Central memory CD8-positive, alpha-beta T cell (primary cell): ENCODE results near the gene IFT122.
A peak's percentile ranks its signal among the peaks of the same experiment; 100 is the strongest.

Experiments used
- ATAC-seq: fragments of 150-1000 bp; cut with Tn5 transposase; replicated peaks from 2 replicates; pipeline ENCODE4 v1.10.0; 2022; ENCODE audit warnings: mild to moderate bottlenecking, moderate FRiP score, moderate number of reproducible peaks; ENCODE audit not compliant: poor library complexity, severe bottlenecking; ENCODE audit errors: extremely low read depth
- DNase-seq, 2 donors: peaks; one replicate each; pipeline ENCODE4 v3.0.0; 2021; ENCODE audit warnings: low spot score in 2 of 2
- H3K27ac Mint-ChIP-seq: one replicate; pipeline ENCODE4 v1.8.0; 2022; ENCODE audit warnings: low read depth, mild to moderate bottlenecking, moderate library complexity, mixed read lengths
- H3K27me3 Mint-ChIP-seq: one replicate; pipeline ENCODE4 v1.8.0; 2022; ENCODE audit warnings: mixed read lengths
- H3K36me3 Mint-ChIP-seq: one replicate; pipeline ENCODE4 v1.8.0; 2022; ENCODE audit warnings: mild to moderate bottlenecking, moderate library complexity, mixed read lengths; ENCODE audit not compliant: insufficient read depth
- H3K4me1 Mint-ChIP-seq: one replicate; pipeline ENCODE4 v1.8.0; 2022; ENCODE audit warnings: mixed read lengths
- H3K4me3 Mint-ChIP-seq: one replicate; pipeline ENCODE4 v1.8.0; 2022; ENCODE audit warnings: mild to moderate bottlenecking, moderate library complexity, mixed read lengths
- H3K9me3 Mint-ChIP-seq: one replicate; pipeline ENCODE4 v1.8.0; 2022; ENCODE audit warnings: mixed read lengths

IFT122 gene

DNA sequence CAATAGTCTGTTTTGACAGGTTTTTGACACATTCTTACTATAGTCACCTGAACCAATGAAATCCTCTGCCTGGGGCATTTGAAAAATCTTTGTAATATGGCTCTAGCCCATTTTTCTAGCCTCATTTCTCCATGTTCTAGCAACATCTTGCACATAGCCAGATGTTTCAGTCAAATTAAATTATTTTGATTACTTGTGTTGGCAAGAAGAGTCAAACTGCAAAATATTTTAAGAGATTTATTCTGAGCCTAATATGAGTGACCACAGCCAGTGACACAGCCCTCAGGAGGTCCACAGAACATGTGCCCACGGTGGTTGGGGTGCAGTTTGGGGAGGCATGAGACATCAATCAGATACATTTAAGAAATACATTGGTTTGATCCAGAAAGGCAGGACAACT, 6.9 kb downstream of the IFT122 start:
- H3K36me3 Mint-ChIP-seq = no peaks in the 10 kb centered on the region
- H3K27me3 Mint-ChIP-seq = no peaks in the 10 kb centered on the region
- H3K4me3 Mint-ChIP-seq = no peak overlapping the region

DNA sequence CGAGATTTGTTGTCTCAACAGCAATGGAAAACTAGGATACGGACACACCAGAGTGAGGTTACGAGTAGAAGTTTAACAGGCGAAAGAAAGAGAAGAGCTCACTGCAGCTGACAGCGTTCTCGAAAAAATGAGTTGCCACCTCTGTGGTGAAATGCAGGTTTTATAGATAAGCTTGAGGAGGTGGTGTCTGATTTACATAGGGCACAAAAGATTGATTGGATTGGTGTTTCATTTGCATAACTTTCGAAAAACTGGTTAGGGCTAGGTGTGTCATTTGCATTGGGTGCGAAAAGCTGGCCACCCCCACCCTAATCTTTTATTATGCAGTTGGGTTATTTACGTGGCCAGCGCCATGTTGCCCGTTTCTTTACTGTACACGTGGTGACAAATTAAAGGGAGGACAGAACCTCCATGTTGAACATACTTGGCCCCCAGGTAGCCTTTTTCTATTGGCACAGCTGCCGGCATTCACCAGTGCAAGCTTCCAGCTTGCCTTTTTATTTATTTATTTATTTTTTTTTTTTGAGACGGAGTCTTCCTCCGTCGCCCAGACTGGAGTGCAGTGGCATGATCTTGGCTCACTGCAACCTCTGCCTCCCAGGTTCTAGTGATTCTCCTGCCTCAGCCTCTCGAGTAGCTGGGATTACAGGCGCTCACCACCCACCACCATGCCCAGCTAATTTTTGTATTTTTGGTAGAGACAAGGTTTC, 8.3 kb downstream of the IFT122 start:
- Mint-ChIP-seq H3K27me3 (no peaks in the 10 kb centered on the region), H3K36me3 (no peaks in the 10 kb centered on the region), H3K27ac (no peak overlapping the region), H3K4me1 (peaks cover 6% of the 10 kb centered on the region), H3K4me3 (no peak overlapping the region), H3K9me3 (no peaks in the 10 kb centered on the region)
- ATAC-seq = no peak
- no peak for DNase-seq

More for the DNA sequence above, 6.9 kb downstream of the IFT122 start:
- ATAC-seq (no peak), DNase-seq (no peak)
- Mint-ChIP-seq H3K27ac (no peak overlapping the region), H3K4me1 (peaks cover 16% of the 10 kb centered on the region), H3K9me3 (no peaks in the 10 kb centered on the region)

DNA sequence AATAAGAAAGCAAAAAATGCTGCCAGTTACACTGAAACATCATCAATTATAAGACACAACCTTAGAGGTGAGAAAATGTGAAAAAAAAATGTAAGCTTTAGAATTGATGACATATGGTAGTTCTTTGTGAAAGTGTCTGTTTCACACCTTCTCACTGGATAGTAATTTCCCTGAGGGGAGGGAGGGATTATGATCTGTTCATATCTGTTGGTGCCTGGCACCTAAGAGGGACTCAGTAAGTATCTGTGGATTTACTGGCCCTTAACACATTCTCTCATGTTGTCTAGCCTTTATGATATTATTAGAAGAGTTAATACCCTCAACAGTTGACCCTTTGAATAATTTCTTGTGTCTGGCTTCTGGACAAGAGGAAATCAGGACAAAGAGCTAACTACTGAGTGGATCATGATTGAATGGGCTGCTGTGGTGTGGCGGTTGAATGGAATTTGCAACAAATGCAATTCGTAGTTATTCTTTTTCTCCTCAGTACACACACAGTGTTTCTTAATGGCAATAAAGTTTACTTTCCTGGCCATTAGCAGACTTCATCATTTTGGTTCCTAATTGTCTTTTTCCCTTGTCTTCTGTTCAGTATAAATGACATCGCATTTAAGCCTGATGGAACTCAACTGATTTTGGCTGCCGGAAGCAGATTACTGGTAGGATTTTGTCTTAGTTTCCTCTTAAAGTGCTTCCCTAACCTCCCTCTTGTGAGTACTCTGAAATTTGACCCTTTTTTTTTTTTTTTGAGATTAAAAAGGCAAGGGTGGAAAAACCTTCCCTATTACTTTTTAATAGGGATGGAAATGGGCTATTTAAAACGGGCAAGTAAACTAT, 9.5 kb downstream of the IFT122 start:
- Mint-ChIP-seq H3K9me3 (no peaks in the 10 kb centered on the region), H3K4me3 (no peak overlapping the region), H3K27ac (no peak overlapping the region), H3K27me3 (no peaks in the 10 kb centered on the region), H3K4me1 (no peaks in the 10 kb centered on the region), H3K36me3 (no peaks in the 10 kb centered on the region)
- no peak for DNase-seq
- no peak for ATAC-seq

- no peak for ATAC-seq
- no peaks in the 10 kb centered on the region for H3K4me1 Mint-ChIP-seq
- H3K9me3 Mint-ChIP-seq = no peaks in the 10 kb centered on the region
- H3K27ac Mint-ChIP-seq = no peak overlapping the region
- H3K27me3 Mint-ChIP-seq = no peaks in the 10 kb centered on the region
- H3K36me3 Mint-ChIP-seq = no peaks in the 10 kb centered on the region
- H3K4me3 Mint-ChIP-seq = no peak overlapping the region
- DNase-seq = no peak
Measured at GRCh38 chr3:129453732-129454131, 13.7 kb downstream of the IFT122 start.

DNA sequence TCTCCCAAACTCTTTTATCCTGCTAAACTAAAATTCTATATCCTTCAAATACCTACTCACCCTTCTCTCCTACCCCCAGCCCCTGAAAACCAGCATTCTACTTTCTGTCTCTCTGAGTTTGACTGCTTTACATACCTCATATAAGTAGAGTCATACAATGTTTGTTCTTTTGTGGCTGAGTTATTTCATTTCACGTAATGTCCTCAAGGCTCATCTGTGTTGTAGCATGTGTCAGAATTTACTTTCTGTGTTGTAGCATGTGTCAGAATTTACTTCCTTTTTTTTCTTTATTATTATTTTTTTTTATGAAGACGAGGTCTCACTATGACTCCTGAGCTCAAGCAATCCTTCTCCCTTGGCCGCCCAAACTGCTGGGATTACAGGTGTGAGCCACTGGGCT, 20.1 kb downstream of the IFT122 start:
- ATAC-seq = no peak
- H3K9me3 Mint-ChIP-seq = no peaks in the 10 kb centered on the region

GRCh38 chr3:129460572-129460971, 20.5 kb downstream of the IFT122 start:
- Mint-ChIP-seq H3K9me3 (no peaks in the 10 kb centered on the region), H3K4me3 (no peak overlapping the region), H3K36me3 (peaks cover 6% of the 10 kb centered on the region), H3K27me3 (no peaks in the 10 kb centered on the region), H3K27ac (peak overlapping the region; percentile 33), H3K4me1 (no peaks in the 10 kb centered on the region)
- DNase-seq = no peak
- ATAC-seq = no peak

More for the DNA sequence above, 20.1 kb downstream of the IFT122 start:
- peak overlapping the region; percentile 33 for H3K27ac Mint-ChIP-seq
- no peaks in the 10 kb centered on the region for H3K4me1 Mint-ChIP-seq
- H3K4me3 Mint-ChIP-seq = no peak overlapping the region
- no peaks in the 10 kb centered on the region for H3K27me3 Mint-ChIP-seq
- peaks cover 5% of the 10 kb centered on the region for H3K36me3 Mint-ChIP-seq
- DNase-seq = no peak

GRCh38 chr3:129461022-129461421, 21.0 kb downstream of the IFT122 start:
- Mint-ChIP-seq H3K27me3 (no peaks in the 10 kb centered on the region), H3K4me3 (no peak overlapping the region), H3K36me3 (peaks cover 6% of the 10 kb centered on the region), H3K27ac (no peak overlapping the region), H3K9me3 (no peaks in the 10 kb centered on the region), H3K4me1 (no peaks in the 10 kb centered on the region)
- no peak for ATAC-seq
- no peak for DNase-seq

DNA sequence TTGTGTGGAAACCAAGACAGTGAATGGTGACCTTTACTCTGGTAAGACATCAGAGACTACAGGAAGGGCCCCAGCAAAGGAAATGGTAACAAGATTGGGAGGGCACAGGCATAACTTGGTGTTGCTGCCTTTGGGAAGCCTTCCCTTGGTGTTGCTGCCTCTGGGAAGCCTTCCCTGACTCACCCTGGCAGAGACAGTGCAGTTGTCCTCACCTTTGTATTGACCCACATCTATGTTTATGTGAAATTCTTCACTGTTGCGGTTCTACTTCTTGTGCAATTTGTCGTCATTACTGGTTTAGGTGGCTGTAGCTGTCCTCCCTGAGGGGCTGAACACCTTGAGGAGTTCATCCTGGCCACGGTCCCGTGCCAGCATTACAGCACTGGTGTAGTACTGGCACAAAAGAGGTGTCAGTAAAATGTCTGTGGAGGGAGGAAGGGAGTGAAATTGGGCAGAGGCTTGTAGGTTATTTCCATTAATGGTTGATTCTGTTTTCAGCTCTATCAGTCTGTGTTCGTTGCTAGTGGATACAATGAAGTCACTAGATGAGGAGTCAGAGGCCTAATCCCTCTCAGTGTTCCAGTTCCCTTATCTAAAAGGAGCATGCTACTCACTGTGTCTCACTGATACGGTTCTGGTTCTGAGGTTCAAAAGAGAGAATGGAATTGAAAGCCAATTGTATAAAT, 21.6 kb downstream of the IFT122 start:
- H3K4me3 Mint-ChIP-seq = no peak overlapping the region
- no peak overlapping the region for H3K27ac Mint-ChIP-seq
- DNase-seq = no peak
- no peak for ATAC-seq
- H3K4me1 Mint-ChIP-seq = no peaks in the 10 kb centered on the region
- H3K9me3 Mint-ChIP-seq = no peaks in the 10 kb centered on the region
- no peaks in the 10 kb centered on the region for H3K27me3 Mint-ChIP-seq
- H3K36me3 Mint-ChIP-seq = peaks cover 6% of the 10 kb centered on the region

DNA sequence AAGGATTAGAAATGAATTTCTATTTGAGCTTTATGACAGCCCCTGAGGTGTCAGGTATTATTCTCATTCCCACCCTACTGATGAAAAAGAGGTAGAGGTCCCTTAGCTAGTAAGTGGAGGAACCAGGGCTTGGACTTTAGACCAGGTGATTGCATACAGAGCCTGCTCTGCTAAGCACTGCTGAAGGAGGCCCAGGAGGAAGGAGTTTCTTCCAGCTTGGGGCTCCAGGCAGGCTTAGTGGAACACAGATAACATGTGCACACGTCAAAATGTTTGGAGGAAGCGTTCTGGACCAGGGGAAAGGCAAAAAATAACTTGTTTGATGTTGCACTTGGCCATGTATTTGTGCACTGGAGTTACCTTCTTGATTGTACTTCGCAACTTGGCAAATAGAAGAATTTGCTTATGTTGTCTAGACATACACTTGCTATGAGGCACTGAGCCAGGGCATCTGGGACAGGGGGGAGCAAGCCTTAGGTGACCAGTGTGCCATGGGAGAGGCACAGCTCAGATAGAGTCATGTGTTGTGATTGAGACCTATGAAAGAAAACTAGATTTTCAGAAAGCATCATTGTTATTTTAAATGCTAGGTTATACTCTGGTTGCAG, 22.4 kb downstream of the IFT122 start:
- no peaks in the 10 kb centered on the region for H3K27me3 Mint-ChIP-seq
- H3K9me3 Mint-ChIP-seq = no peaks in the 10 kb centered on the region
- ATAC-seq (no peak), DNase-seq (no peak)
- no peak overlapping the region for H3K27ac Mint-ChIP-seq
- no peak overlapping the region for H3K4me3 Mint-ChIP-seq
- peaks cover 6% of the 10 kb centered on the region for H3K36me3 Mint-ChIP-seq
- H3K4me1 Mint-ChIP-seq = no peaks in the 10 kb centered on the region

DNA sequence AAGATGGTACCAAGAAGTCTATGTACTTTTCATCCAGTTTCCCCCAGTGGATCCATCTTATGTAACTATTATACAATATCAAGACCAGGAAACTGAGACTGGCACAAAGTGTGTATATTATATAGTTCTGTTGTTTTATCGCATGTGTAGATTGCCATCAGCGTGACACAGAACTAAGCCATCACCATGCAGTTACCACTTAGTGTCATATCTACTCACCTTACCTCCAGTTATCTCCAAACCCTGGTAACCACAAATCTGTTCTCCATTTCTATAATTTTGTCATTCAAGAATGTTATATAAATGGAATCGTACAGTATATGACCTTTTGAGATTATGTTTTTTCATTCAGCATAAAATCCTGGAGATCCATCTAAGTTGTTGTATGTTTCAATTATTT, 23.1 kb downstream of the IFT122 start:
- ATAC-seq (no peak), DNase-seq (no peak)
- Mint-ChIP-seq H3K9me3 (no peaks in the 10 kb centered on the region), H3K4me1 (no peaks in the 10 kb centered on the region), H3K27me3 (no peaks in the 10 kb centered on the region), H3K4me3 (no peak overlapping the region), H3K36me3 (peaks cover 6% of the 10 kb centered on the region), H3K27ac (no peak overlapping the region)

GRCh38 chr3:129463716-129464115, 23.7 kb downstream of the IFT122 start:
- H3K27ac Mint-ChIP-seq = no peak overlapping the region
- H3K4me1 Mint-ChIP-seq = no peaks in the 10 kb centered on the region
- H3K27me3 Mint-ChIP-seq = no peaks in the 10 kb centered on the region
- DNase-seq (no peak), ATAC-seq (no peak)
- no peak overlapping the region for H3K4me3 Mint-ChIP-seq
- H3K9me3 Mint-ChIP-seq = no peaks in the 10 kb centered on the region
- peaks cover 9% of the 10 kb centered on the region for H3K36me3 Mint-ChIP-seq

GRCh38 chr3:129467932-129468331, 27.9 kb downstream of the IFT122 start:
- H3K27me3 Mint-ChIP-seq = no peaks in the 10 kb centered on the region
- no peak overlapping the region for H3K27ac Mint-ChIP-seq
- H3K4me1 Mint-ChIP-seq = no peaks in the 10 kb centered on the region
- ATAC-seq (no peak), DNase-seq (no peak)
- H3K4me3 Mint-ChIP-seq = no peak overlapping the region
- H3K36me3 Mint-ChIP-seq = peaks cover 11% of the 10 kb centered on the region
- no peaks in the 10 kb centered on the region for H3K9me3 Mint-ChIP-seq
